WTC11 (cell line): ENCODE measurements around the gene RPL13A. TPM values are rescaled to one million over a fixed set of nuclear protein-coding genes. Genes with fewer than 3 reads are reported as not detected.
A peak's percentile ranks its signal among the peaks of the same experiment; 100 is the strongest.

ENCODE experiments used
- CREM ChIP-seq: sonication (generic); formaldehyde crosslinking; IDR thresholded peaks from 2 replicates; pipeline ENCODE4 v1.8.1; 2022; ENCODE audit warnings: mild to moderate bottlenecking, missing genetic modification reagents, moderate library complexity
- ELF4 ChIP-seq: sonication (generic); formaldehyde crosslinking; IDR thresholded peaks from 2 replicates; pipeline ENCODE4 v1.8.1; 2022; ENCODE audit warnings: low read depth, mild to moderate bottlenecking, moderate library complexity, missing genetic modification reagents
- FOXK1 ChIP-seq: sonication (generic); formaldehyde crosslinking; IDR thresholded peaks from 2 replicates; pipeline ENCODE4 v1.8.0; 2022; ENCODE audit warnings: mild to moderate bottlenecking, moderate library complexity, missing genetic modification reagents
- GRHL2 ChIP-seq: fragments of 250-450 bp; sonication (Bioruptor Pico); IDR thresholded peaks from 2 replicates; pipeline ENCODE4 v1.8.0; 2022; ENCODE audit warnings: mild to moderate bottlenecking, moderate library complexity; ENCODE audit not compliant: insufficient replicate concordance, severe bottlenecking
- GTF2I ChIP-seq: fragments of 250-450 bp; sonication (Bioruptor Pico); conservative IDR thresholded peaks from 2 replicates; pipeline ENCODE4 v1.4.0; 2021; ENCODE audit warnings: mild to moderate bottlenecking
- IRF2 ChIP-seq: sonication (generic); formaldehyde crosslinking; IDR thresholded peaks from 2 replicates; pipeline ENCODE4 v1.8.0; 2022; ENCODE audit warnings: low read depth, missing genetic modification reagents, borderline replicate concordance
- JAZF1 ChIP-seq: fragments of 250-450 bp; sonication (Bioruptor Pico); IDR thresholded peaks from 2 replicates; pipeline ENCODE4 v1.9.0; 2021; ENCODE audit warnings: moderate library complexity, mild to moderate bottlenecking, inconsistent platforms
- KAT7 ChIP-seq: sonication (generic); formaldehyde crosslinking; IDR thresholded peaks from 2 replicates; pipeline ENCODE4 v1.8.1; 2023; ENCODE audit warnings: missing genetic modification reagents, mild to moderate bottlenecking, borderline replicate concordance
- MYBL2 ChIP-seq: sonication (generic); formaldehyde crosslinking; IDR thresholded peaks from 2 replicates; pipeline ENCODE4 v1.8.1; 2023; ENCODE audit warnings: mild to moderate bottlenecking, moderate library complexity, missing genetic modification reagents
- TEAD1 ChIP-seq: sonication (generic); formaldehyde crosslinking; IDR thresholded peaks from 2 replicates; pipeline ENCODE4 v1.8.0; 2022; ENCODE audit warnings: mild to moderate bottlenecking, missing genetic modification reagents
- ZNF396 ChIP-seq: fragments of 250-450 bp; sonication (Bioruptor Pico); IDR thresholded peaks from 2 replicates; pipeline ENCODE4 v1.8.0; 2021; ENCODE audit warnings: mild to moderate bottlenecking, moderate library complexity, borderline replicate concordance
- total RNA-seq: library from RNA; stranded (reverse); gene quantifications from 3 replicates; pipeline ENCODE4 v1.2.3, GENCODE V29; 2021
- TF ChIP-seq, protein P1 (sequence below): sonication (generic); formaldehyde crosslinking; IDR thresholded peaks from 2 replicates; pipeline ENCODE4 v1.8.1; 2022; ENCODE audit warnings: mild to moderate bottlenecking, moderate library complexity, missing genetic modification reagents
- TF ChIP-seq, protein P2 (sequence below): sonication (generic); formaldehyde crosslinking; IDR thresholded peaks from 2 replicates; pipeline ENCODE4 v1.8.1; 2022; ENCODE audit warnings: missing genetic modification reagents, borderline replicate concordance
- TF ChIP-seq, protein P3 (sequence below): fragments of 250-450 bp; sonication (Bioruptor Pico); IDR thresholded peaks from 2 replicates; pipeline ENCODE4 v1.9.0; 2021; ENCODE audit warnings: mild to moderate bottlenecking, borderline replicate concordance
- TF ChIP-seq, protein P4 (sequence below): sonication (generic); formaldehyde crosslinking; IDR thresholded peaks from 2 replicates; pipeline ENCODE4 v1.8.0; 2023; ENCODE audit warnings: missing genetic modification reagents, mild to moderate bottlenecking, borderline replicate concordance
- TF ChIP-seq, protein P5 (sequence below): sonication (generic); formaldehyde crosslinking; IDR thresholded peaks from 2 replicates; pipeline ENCODE4 v1.8.0; 2022; ENCODE audit warnings: mild to moderate bottlenecking, missing genetic modification reagents
- TF ChIP-seq, protein P6 (sequence below): sonication (generic); formaldehyde crosslinking; IDR thresholded peaks from 2 replicates; pipeline ENCODE4 v1.8.0; 2022; ENCODE audit warnings: missing genetic modification reagents

The RPL13A gene
- total RNA-seq, 1 experiment from 2014 or later: 3,861 TPM

DNA sequence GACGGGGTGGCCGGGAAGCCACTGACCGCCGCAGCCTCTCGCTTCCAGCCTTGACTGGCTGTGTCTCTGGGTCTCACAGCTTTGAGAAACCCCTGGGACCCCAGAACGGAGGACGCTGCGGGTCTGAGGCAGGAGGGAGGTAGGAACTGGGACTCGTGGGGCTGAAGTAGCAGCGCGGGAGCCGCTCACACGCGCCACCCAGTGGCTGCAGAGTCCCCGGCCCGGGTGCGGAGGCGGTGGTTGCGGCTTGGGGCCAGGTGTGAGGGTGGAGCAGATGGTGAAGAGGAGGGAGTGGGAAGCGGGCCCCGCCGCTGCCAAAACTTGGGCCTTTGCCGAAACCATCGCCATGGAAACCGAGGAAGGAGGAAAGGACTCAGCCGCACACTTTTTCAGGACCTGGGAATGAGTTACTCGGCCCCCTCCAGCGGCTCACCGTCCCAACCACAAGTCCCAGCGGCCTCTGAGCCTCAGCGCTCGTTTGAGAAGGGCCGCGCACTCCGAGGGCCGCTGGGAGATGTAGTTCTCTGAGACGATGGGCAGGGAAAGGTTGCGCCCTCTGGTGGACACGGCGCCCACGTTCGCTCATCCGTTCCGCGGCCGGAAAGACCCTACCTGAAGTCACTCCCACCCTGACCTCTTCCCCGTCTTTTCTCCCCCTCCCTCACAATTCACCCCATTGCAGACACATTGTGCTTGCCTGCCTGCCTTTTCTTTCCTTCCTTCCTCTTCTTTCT lies 43.9 kb upstream of the RPL13A start (continued):
- no peak for TF ChIP-seq GRHL2 (CRISPR knock-in tag)
- TF ChIP-seq ZNF396 (CRISPR knock-in tag): no peak
- TF ChIP-seq, protein P1, sequence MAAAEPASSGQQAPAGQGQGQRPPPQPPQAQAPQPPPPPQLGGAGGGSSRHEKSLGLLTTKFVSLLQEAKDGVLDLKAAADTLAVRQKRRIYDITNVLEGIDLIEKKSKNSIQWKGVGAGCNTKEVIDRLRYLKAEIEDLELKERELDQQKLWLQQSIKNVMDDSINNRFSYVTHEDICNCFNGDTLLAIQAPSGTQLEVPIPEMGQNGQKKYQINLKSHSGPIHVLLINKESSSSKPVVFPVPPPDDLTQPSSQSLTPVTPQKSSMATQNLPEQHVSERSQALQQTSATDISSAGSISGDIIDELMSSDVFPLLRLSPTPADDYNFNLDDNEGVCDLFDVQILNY (CRISPR knock-in tag): 0 out of 2 replicates have a peak, but pooled peaks have one; percentile 49
- TF ChIP-seq MYBL2: peak; percentile 43; the same call in 1 of the 2 replicates
- TF ChIP-seq IRF2 (CRISPR knock-in tag): no peak
- no peak for TF ChIP-seq ELF4
- TF ChIP-seq, protein P2, sequence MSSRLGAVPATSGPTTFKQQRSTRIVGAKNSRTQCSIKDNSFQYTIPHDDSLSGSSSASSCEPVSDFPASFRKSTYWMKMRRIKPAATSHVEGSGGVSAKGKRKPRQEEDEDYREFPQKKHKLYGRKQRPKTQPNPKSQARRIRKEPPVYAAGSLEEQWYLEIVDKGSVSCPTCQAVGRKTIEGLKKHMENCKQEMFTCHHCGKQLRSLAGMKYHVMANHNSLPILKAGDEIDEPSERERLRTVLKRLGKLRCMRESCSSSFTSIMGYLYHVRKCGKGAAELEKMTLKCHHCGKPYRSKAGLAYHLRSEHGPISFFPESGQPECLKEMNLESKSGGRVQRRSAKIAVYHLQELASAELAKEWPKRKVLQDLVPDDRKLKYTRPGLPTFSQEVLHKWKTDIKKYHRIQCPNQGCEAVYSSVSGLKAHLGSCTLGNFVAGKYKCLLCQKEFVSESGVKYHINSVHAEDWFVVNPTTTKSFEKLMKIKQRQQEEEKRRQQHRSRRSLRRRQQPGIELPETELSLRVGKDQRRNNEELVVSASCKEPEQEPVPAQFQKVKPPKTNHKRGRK (CRISPR knock-in tag): 0 out of 2 replicates have a peak, but pooled peaks have one; percentile 86
- TF ChIP-seq GTF2I (CRISPR knock-in tag): no peak
- TF ChIP-seq, protein P3, sequence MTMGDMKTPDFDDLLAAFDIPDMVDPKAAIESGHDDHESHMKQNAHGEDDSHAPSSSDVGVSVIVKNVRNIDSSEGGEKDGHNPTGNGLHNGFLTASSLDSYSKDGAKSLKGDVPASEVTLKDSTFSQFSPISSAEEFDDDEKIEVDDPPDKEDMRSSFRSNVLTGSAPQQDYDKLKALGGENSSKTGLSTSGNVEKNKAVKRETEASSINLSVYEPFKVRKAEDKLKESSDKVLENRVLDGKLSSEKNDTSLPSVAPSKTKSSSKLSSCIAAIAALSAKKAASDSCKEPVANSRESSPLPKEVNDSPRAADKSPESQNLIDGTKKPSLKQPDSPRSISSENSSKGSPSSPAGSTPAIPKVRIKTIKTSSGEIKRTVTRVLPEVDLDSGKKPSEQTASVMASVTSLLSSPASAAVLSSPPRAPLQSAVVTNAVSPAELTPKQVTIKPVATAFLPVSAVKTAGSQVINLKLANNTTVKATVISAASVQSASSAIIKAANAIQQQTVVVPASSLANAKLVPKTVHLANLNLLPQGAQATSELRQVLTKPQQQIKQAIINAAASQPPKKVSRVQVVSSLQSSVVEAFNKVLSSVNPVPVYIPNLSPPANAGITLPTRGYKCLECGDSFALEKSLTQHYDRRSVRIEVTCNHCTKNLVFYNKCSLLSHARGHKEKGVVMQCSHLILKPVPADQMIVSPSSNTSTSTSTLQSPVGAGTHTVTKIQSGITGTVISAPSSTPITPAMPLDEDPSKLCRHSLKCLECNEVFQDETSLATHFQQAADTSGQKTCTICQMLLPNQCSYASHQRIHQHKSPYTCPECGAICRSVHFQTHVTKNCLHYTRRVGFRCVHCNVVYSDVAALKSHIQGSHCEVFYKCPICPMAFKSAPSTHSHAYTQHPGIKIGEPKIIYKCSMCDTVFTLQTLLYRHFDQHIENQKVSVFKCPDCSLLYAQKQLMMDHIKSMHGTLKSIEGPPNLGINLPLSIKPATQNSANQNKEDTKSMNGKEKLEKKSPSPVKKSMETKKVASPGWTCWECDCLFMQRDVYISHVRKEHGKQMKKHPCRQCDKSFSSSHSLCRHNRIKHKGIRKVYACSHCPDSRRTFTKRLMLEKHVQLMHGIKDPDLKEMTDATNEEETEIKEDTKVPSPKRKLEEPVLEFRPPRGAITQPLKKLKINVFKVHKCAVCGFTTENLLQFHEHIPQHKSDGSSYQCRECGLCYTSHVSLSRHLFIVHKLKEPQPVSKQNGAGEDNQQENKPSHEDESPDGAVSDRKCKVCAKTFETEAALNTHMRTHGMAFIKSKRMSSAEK (CRISPR knock-in tag): no peak
- TF ChIP-seq CREM (CRISPR knock-in tag): peak; percentile 12; the same call in 1 of the 2 replicates
- TF ChIP-seq, protein P4, sequence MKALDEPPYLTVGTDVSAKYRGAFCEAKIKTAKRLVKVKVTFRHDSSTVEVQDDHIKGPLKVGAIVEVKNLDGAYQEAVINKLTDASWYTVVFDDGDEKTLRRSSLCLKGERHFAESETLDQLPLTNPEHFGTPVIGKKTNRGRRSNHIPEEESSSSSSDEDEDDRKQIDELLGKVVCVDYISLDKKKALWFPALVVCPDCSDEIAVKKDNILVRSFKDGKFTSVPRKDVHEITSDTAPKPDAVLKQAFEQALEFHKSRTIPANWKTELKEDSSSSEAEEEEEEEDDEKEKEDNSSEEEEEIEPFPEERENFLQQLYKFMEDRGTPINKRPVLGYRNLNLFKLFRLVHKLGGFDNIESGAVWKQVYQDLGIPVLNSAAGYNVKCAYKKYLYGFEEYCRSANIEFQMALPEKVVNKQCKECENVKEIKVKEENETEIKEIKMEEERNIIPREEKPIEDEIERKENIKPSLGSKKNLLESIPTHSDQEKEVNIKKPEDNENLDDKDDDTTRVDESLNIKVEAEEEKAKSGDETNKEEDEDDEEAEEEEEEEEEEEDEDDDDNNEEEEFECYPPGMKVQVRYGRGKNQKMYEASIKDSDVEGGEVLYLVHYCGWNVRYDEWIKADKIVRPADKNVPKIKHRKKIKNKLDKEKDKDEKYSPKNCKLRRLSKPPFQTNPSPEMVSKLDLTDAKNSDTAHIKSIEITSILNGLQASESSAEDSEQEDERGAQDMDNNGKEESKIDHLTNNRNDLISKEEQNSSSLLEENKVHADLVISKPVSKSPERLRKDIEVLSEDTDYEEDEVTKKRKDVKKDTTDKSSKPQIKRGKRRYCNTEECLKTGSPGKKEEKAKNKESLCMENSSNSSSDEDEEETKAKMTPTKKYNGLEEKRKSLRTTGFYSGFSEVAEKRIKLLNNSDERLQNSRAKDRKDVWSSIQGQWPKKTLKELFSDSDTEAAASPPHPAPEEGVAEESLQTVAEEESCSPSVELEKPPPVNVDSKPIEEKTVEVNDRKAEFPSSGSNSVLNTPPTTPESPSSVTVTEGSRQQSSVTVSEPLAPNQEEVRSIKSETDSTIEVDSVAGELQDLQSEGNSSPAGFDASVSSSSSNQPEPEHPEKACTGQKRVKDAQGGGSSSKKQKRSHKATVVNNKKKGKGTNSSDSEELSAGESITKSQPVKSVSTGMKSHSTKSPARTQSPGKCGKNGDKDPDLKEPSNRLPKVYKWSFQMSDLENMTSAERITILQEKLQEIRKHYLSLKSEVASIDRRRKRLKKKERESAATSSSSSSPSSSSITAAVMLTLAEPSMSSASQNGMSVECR: no peak
- peak; percentile 3 for TF ChIP-seq TEAD1 (CRISPR knock-in tag)
- TF ChIP-seq, protein P5, sequence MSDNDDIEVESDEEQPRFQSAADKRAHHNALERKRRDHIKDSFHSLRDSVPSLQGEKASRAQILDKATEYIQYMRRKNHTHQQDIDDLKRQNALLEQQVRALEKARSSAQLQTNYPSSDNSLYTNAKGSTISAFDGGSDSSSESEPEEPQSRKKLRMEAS (CRISPR knock-in tag): no peak
- no peak for TF ChIP-seq KAT7 (CRISPR knock-in tag)
- no peak for TF ChIP-seq JAZF1 (CRISPR knock-in tag)
- TF ChIP-seq, protein P6, sequence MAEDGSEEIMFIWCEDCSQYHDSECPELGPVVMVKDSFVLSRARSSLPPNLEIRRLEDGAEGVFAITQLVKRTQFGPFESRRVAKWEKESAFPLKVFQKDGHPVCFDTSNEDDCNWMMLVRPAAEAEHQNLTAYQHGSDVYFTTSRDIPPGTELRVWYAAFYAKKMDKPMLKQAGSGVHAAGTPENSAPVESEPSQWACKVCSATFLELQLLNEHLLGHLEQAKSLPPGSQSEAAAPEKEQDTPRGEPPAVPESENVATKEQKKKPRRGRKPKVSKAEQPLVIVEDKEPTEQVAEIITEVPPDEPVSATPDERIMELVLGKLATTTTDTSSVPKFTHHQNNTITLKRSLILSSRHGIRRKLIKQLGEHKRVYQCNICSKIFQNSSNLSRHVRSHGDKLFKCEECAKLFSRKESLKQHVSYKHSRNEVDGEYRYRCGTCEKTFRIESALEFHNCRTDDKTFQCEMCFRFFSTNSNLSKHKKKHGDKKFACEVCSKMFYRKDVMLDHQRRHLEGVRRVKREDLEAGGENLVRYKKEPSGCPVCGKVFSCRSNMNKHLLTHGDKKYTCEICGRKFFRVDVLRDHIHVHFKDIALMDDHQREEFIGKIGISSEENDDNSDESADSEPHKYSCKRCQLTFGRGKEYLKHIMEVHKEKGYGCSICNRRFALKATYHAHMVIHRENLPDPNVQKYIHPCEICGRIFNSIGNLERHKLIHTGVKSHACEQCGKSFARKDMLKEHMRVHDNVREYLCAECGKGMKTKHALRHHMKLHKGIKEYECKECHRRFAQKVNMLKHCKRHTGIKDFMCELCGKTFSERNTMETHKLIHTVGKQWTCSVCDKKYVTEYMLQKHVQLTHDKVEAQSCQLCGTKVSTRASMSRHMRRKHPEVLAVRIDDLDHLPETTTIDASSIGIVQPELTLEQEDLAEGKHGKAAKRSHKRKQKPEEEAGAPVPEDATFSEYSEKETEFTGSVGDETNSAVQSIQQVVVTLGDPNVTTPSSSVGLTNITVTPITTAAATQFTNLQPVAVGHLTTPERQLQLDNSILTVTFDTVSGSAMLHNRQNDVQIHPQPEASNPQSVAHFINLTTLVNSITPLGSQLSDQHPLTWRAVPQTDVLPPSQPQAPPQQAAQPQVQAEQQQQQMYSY: peak; percentile 49; the same call in 1 of the 2 replicates
- TF ChIP-seq FOXK1 (CRISPR knock-in tag): 0 out of 2 replicates have a peak, but pooled peaks have one; percentile 45
